GM19397 (cell line): ENCODE data around the gene SPATA22.
"Not testable (repeated sequence)": the region's sequence is repeated elsewhere in the genome, so short reads cannot be mapped to it uniquely, and the experiment has no call there.

Experiments
- ATAC-seq: cut with Tn5 transposase; IDR thresholded peaks from one replicate; pipeline ENCODE4 v1.9.1; 2021; ENCODE audit warnings: mild to moderate bottlenecking, moderate library complexity; ENCODE audit not compliant: unreplicated experiment

The SPATA22 gene

GRCh38 chr17:3474212-3474611 is 2.6 kb upstream of the SPATA22 start:
- ATAC-seq = no peak

- no peak for ATAC-seq
Observed at GRCh38 chr17:3472137-3472536, 518 bp upstream of the SPATA22 start.

GRCh38 chr17:3469529-3469928 is 2.1 kb downstream of the SPATA22 start:
- no peak for ATAC-seq

GRCh38 chr17:3466355-3466754 is 5.3 kb downstream of the SPATA22 start:
- ATAC-seq = not testable (repeated sequence)

GRCh38 chr17:3448059-3448665 is 23.5 kb downstream of the SPATA22 start:
- no peak for ATAC-seq

- ATAC-seq = no peak
Observed at GRCh38 chr17:3447625-3448024, 24.0 kb downstream of the SPATA22 start.

- no peak for ATAC-seq
Observed at GRCh38 chr17:3440451-3440850, 31.2 kb downstream of the SPATA22 start.

- no peak for ATAC-seq
Observed at GRCh38 chr17:3438368-3438767, 33.3 kb downstream of the SPATA22 start.

- no peak for ATAC-seq
Observed at GRCh38 chr17:3433741-3434140, 37.9 kb downstream of the SPATA22 start, which contains the start of gene OR1E2. Gene OR1E2 (minus strand): TSS chr17:3433841. CDS start chr17:3433841, 0 bp downstream.

GRCh38 chr17:3433215-3433614 is 38.4 kb downstream of the SPATA22 start:
- not testable (repeated sequence) for ATAC-seq

- no peak for ATAC-seq
Observed at GRCh38 chr17:3418222-3418621, 53.4 kb downstream of the SPATA22 start.

GRCh38 chr17:3415610-3416009 is 56.0 kb downstream of the SPATA22 start:
- no peak for ATAC-seq

- ATAC-seq = not testable (repeated sequence)
Observed at GRCh38 chr17:3412216-3412615, 59.4 kb downstream of the SPATA22 start.

- ATAC-seq = no peak
Observed at GRCh38 chr17:3411070-3411469, 60.5 kb downstream of the SPATA22 start, which contains the start of gene OR3A3. Gene OR3A3 (plus strand): TSS chr17:3411370.

GRCh38 chr17:3403856-3404255 is 67.8 kb downstream of the SPATA22 start:
- ATAC-seq = not testable (repeated sequence)

- no peak for ATAC-seq
Observed at GRCh38 chr17:3401786-3402185, 69.8 kb downstream of the SPATA22 start.

- ATAC-seq = no peak
Observed at GRCh38 chr17:3400055-3400454, 71.6 kb downstream of the SPATA22 start.

- no peak for ATAC-seq
Observed at GRCh38 chr17:3398310-3398709, 73.3 kb downstream of the SPATA22 start, which contains the start of gene OR1E1. Gene OR1E1 (minus strand): TSS chr17:3398410. CDS start chr17:3398410, 0 bp downstream.

- not testable (repeated sequence) for ATAC-seq
Observed at GRCh38 chr17:3397801-3398200, 73.8 kb downstream of the SPATA22 start.
